Measurements from ENCODE around the gene CAPZB. TPM values are rescaled to one million over a fixed set of nuclear protein-coding genes. Genes with fewer than 3 reads are reported as not detected.

CAPZB gene
- polyA plus RNA-seq, 1 of the 3 experiments (the other 2 are of a cell fraction): 122 TPM

DNA sequence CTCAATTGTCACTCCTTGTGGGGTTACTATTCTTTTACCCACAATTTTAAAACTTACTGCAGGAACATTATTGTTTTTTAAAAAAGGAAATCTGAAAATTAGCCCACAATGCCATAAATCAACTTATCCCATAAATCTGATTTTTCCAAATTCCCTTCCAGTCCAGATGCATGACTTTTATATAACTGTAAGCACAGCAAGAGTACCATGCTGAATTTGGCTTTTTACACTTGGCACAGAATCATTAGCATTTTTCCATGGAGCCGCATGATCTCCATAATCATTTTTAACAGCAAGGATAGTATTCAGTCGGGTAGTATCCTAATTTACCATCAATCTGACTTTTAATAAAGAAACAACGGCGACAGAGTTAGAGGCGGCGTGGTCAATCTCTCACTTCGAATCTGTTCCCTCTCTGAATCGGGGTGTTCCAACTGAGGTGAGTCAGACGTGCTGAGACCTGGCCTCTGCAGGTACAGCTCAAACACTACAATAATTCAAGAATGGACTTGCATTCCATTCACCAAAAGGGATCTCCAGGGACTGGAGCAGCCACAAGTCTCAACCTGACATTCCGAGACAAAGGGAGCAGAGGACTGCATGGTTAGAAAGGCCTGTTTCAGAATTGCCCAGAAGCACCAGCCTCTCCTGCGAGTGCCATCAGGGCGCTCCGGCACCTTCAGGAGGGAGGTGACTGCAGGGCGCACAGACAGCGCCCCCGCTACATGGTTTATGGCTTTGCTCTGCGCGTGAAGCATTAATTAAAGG, 124.3 kb downstream of the CAPZB start (continued):
- TF ChIP-seq, protein P1, sequence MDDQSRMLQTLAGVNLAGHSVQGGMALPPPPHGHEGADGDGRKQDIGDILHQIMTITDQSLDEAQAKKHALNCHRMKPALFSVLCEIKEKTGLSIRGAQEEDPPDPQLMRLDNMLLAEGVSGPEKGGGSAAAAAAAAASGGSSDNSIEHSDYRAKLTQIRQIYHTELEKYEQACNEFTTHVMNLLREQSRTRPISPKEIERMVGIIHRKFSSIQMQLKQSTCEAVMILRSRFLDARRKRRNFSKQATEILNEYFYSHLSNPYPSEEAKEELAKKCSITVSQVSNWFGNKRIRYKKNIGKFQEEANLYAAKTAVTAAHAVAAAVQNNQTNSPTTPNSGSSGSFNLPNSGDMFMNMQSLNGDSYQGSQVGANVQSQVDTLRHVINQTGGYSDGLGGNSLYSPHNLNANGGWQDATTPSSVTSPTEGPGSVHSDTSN (IDR thresholded peaks at IDR 0.05): no peak
- no peak for TF ChIP-seq MEF2A (IDR thresholded peaks at IDR 0.05; ENCODE audit: borderline replicate concordance, low read depth)
- TF ChIP-seq, protein P2, sequence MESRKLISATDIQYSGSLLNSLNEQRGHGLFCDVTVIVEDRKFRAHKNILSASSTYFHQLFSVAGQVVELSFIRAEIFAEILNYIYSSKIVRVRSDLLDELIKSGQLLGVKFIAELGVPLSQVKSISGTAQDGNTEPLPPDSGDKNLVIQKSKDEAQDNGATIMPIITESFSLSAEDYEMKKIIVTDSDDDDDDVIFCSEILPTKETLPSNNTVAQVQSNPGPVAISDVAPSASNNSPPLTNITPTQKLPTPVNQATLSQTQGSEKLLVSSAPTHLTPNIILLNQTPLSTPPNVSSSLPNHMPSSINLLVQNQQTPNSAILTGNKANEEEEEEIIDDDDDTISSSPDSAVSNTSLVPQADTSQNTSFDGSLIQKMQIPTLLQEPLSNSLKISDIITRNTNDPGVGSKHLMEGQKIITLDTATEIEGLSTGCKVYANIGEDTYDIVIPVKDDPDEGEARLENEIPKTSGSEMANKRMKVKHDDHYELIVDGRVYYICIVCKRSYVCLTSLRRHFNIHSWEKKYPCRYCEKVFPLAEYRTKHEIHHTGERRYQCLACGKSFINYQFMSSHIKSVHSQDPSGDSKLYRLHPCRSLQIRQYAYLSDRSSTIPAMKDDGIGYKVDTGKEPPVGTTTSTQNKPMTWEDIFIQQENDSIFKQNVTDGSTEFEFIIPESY (IDR thresholded peaks at IDR 0.05; ENCODE audit: borderline replicate concordance, low read depth): no peak
- no peak for TF ChIP-seq RXRA (IDR thresholded peaks at IDR 0.05; ENCODE audit: borderline replicate concordance, low read depth)

- Histone ChIP-seq H2AFZ (ENCODE audit: low read depth) (no peak overlapping the region), H3K4me2 (no peak overlapping the region), H3K4me1 (ENCODE audit: control insufficient read depth in 1 of 2, insufficient read depth in 2 of 2, low read depth in 1 of 2, low read length in 1 of 2) (peaks cover 0 to 32% of the 10 kb centered on the region in 2 experiments; a peak in 1 of 4 replicates), H3K4me3 (ENCODE audit: low read depth in 2 of 2, low read length in 1 of 2) (no peak overlapping the region), H4K20me1 (ENCODE audit: insufficient read depth) (peaks cover 71% of the 10 kb centered on the region), H3K9ac (no peak overlapping the region), H3K36me3 (replicated peaks in 1 of 2; ENCODE audit: control insufficient read depth in 1 of 2, insufficient read depth in 2 of 2, low read length in 1 of 2) (peaks cover 13 to 23% of the 10 kb centered on the region in 2 experiments), H3K27me3 (ENCODE audit: insufficient read depth) (no peaks in the 10 kb centered on the region), H3K9me3 (no peaks in the 10 kb centered on the region), H3K79me2 (ENCODE audit: insufficient read depth) (peaks cover 51% of the 10 kb centered on the region; the same call in 1 of the 2 replicates), H3K27ac (ENCODE audit: low read depth in 2 of 2, low read length in 1 of 2) (peak overlapping the region in 1 of 2 experiments; percentile 30; a peak in 1 of 4 replicates), H3F3A (replicated peaks; ENCODE audit: insufficient read depth) (no peaks in the 10 kb centered on the region), H3K9me2 (no peaks in the 10 kb centered on the region)
- 88% methylated on average over 8 of the region's 11 CpGs for WGBS (ENCODE audit: low lambda C conversion rate)
- DNase-seq: no peak
- ChIA-PET POLR2A (no interaction called here), CTCF (no interaction called here)
- TF ChIP-seq, protein P3, sequence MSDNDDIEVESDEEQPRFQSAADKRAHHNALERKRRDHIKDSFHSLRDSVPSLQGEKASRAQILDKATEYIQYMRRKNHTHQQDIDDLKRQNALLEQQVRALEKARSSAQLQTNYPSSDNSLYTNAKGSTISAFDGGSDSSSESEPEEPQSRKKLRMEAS (IDR thresholded peaks at IDR 0.05; ENCODE audit: low read depth): no peak
- TF ChIP-seq MEF2A (IDR thresholded peaks at IDR 0.05; ENCODE audit: borderline replicate concordance, low read depth) (no peak), SIN3A (IDR thresholded peaks at IDR 0.05; ENCODE audit: borderline replicate concordance, low read depth, low read length) (no peak), RXRA (IDR thresholded peaks at IDR 0.05; ENCODE audit: borderline replicate concordance, low read depth) (no peak), TEAD4 (IDR thresholded peaks at IDR 0.05; ENCODE audit: borderline replicate concordance, insufficient read depth) (no peak), NFIC (IDR thresholded peaks at IDR 0.05; ENCODE audit: borderline replicate concordance) (no peak), POLR2AphosphoS5 (IDR thresholded peaks at IDR 0.05; ENCODE audit: low read depth, low read length) (no peak), JUND (IDR thresholded peaks at IDR 0.05) (no peak)
Measured at GRCh38 chr1:19360432-19360831, 124.9 kb downstream of the CAPZB start.

GRCh38 chr1:19360016-19360415, 125.3 kb downstream of the CAPZB start:
- H3K27me3 ChIP-seq (ENCODE audit: insufficient read depth): no peaks in the 10 kb centered on the region
- no peak overlapping the region for H3K4me2 ChIP-seq
- TF ChIP-seq, protein P4, sequence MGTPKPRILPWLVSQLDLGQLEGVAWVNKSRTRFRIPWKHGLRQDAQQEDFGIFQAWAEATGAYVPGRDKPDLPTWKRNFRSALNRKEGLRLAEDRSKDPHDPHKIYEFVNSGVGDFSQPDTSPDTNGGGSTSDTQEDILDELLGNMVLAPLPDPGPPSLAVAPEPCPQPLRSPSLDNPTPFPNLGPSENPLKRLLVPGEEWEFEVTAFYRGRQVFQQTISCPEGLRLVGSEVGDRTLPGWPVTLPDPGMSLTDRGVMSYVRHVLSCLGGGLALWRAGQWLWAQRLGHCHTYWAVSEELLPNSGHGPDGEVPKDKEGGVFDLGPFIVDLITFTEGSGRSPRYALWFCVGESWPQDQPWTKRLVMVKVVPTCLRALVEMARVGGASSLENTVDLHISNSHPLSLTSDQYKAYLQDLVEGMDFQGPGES (IDR thresholded peaks at IDR 0.05; ENCODE audit: low read depth, low read length): no peak
- TF ChIP-seq, protein P1 (IDR thresholded peaks at IDR 0.05): no peak
- TF ChIP-seq FOXJ3 (CRISPR knock-in tag; IDR thresholded peaks at IDR 0.05) (no peak), TCF12 (IDR thresholded peaks at IDR 0.05) (no peak), TEAD4 (IDR thresholded peaks at IDR 0.05; ENCODE audit: borderline replicate concordance, insufficient read depth) (no peak)
- TF ChIP-seq, protein P5, sequence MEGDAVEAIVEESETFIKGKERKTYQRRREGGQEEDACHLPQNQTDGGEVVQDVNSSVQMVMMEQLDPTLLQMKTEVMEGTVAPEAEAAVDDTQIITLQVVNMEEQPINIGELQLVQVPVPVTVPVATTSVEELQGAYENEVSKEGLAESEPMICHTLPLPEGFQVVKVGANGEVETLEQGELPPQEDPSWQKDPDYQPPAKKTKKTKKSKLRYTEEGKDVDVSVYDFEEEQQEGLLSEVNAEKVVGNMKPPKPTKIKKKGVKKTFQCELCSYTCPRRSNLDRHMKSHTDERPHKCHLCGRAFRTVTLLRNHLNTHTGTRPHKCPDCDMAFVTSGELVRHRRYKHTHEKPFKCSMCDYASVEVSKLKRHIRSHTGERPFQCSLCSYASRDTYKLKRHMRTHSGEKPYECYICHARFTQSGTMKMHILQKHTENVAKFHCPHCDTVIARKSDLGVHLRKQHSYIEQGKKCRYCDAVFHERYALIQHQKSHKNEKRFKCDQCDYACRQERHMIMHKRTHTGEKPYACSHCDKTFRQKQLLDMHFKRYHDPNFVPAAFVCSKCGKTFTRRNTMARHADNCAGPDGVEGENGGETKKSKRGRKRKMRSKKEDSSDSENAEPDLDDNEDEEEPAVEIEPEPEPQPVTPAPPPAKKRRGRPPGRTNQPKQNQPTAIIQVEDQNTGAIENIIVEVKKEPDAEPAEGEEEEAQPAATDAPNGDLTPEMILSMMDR (IDR thresholded peaks at IDR 0.05): no peak
- H3K9ac ChIP-seq: no peak overlapping the region
- H3K79me2 ChIP-seq (ENCODE audit: insufficient read depth): peaks cover 51% of the 10 kb centered on the region; the same call in 1 of the 2 replicates
- H3K27ac ChIP-seq (ENCODE audit: low read depth in 2 of 2, low read length in 1 of 2): peak overlapping the region in 1 of 2 experiments; percentile 30; a peak in 1 of 4 replicates
- no peaks in the 10 kb centered on the region for H3F3A ChIP-seq (replicated peaks; ENCODE audit: insufficient read depth)
- peaks cover 0 to 34% of the 10 kb centered on the region in 2 experiments; a peak in 1 of 4 replicates for H3K4me1 ChIP-seq (ENCODE audit: control insufficient read depth in 1 of 2, insufficient read depth in 2 of 2, low read depth in 1 of 2, low read length in 1 of 2)
- H3K36me3 ChIP-seq (replicated peaks in 1 of 2; ENCODE audit: control insufficient read depth in 1 of 2, insufficient read depth in 2 of 2, low read length in 1 of 2): peaks cover 14 to 22% of the 10 kb centered on the region in 2 experiments
- ChIA-PET CTCF (interaction anchor here (0.8 to 1.2 kb wide), 2 partner anchors 18 to 289 kb away, joined by 3 to 4 read pairs; no protein-coding TSS in a partner anchor), POLR2A (no interaction called here)
- no peak for DNase-seq
- H2AFZ ChIP-seq (ENCODE audit: low read depth): no peak overlapping the region
- peaks cover 68% of the 10 kb centered on the region for H4K20me1 ChIP-seq (ENCODE audit: insufficient read depth)
- WGBS (ENCODE audit: low lambda C conversion rate): 94% methylated on average over 6 of the region's 6 CpGs
- no peaks in the 10 kb centered on the region for H3K9me3 ChIP-seq
- no peaks in the 10 kb centered on the region for H3K9me2 ChIP-seq
- no peak overlapping the region for H3K4me3 ChIP-seq (ENCODE audit: low read depth in 2 of 2, low read length in 1 of 2)

Measured in SK-N-SH (cell line).